K562 (cell line): ENCODE results near the gene VASH1. TPM values are rescaled to one million over a fixed set of nuclear protein-coding genes. Genes with fewer than 3 reads are reported as not detected.

ENCODE experiments used
- ETV1 ChIP-seq: fragments of 450-650 bp; conservative IDR thresholded peaks from 2 replicates; pipeline ENCODE4 v1.6.1; 2016; ENCODE audit warnings: missing genetic modification characterization, control low read depth, low read depth, missing compliant biosample characterization
- HDAC1 ChIP-seq, 2 experiments: fragments of 450-650 bp; IDR thresholded peaks; 2 replicates each; pipeline ENCODE4 v1.6.1; 2016 to 2017; ENCODE audit warnings: inconsistent platforms in 1 of 2, mild to moderate bottlenecking in 1 of 2, moderate library complexity in 1 of 2
- MAFG ChIP-seq: fragments of 450-650 bp; conservative IDR thresholded peaks from 2 replicates; pipeline ENCODE4 v1.6.1; 2016; ENCODE audit warnings: missing genetic modification characterization, missing compliant biosample characterization
- NCOA6 ChIP-seq: fragments of 450-650 bp; IDR thresholded peaks from 2 replicates; pipeline ENCODE4 v1.6.1; 2017; ENCODE audit warnings: mild to moderate bottlenecking
- NFIC ChIP-seq: fragments of 450-650 bp; IDR thresholded peaks from 2 replicates; pipeline ENCODE4 v1.6.1; 2017; ENCODE audit warnings: mild to moderate bottlenecking, inconsistent platforms
- NFXL1 ChIP-seq: fragments of 450-650 bp; formaldehyde crosslinking; IDR thresholded peaks from 2 replicates; pipeline ENCODE4 v1.4.0; 2021; ENCODE audit warnings: mild to moderate bottlenecking
- OTX1 ChIP-seq: fragments of 450-650 bp; formaldehyde crosslinking; IDR thresholded peaks from 2 replicates; pipeline ENCODE4 v1.4.0; 2022; ENCODE audit warnings: mild to moderate bottlenecking
- RFX1 ChIP-seq: fragments of 450-650 bp; IDR thresholded peaks from 2 replicates; pipeline ENCODE4 v1.6.1; 2016; ENCODE audit warnings: mild to moderate bottlenecking, moderate library complexity
- SOX6 ChIP-seq: fragments of 450-650 bp; IDR thresholded peaks from 2 replicates; pipeline ENCODE4 v1.6.1; 2014; ENCODE audit warnings: mild to moderate bottlenecking
- SPI1 ChIP-seq: IDR thresholded peaks from 2 replicates; pipeline ENCODE4 v1.6.1; 2011; ENCODE audit warnings: low read depth, low read length, control low read depth, borderline replicate concordance
- SREBF2 ChIP-seq: sonication (generic); formaldehyde crosslinking; IDR thresholded peaks from 2 replicates; pipeline ENCODE4 v1.4.0; 2020; ENCODE audit warnings: mild to moderate bottlenecking, missing genetic modification reagents
- WHSC1 ChIP-seq: IDR thresholded peaks from one replicate; pipeline ENCODE4 v1.6.1; 2012; ENCODE audit warnings: low read length, control low read depth, inconsistent platforms
- XRCC4 ChIP-seq: IDR thresholded peaks from one replicate; pipeline ENCODE4 v1.6.1; 2011; ENCODE audit not compliant: insufficient read depth, insufficient read length; ENCODE audit errors: extremely low read depth
- ZNF324 ChIP-seq: fragments of 250-450 bp; sonication (Bioruptor Pico); IDR thresholded peaks from 2 replicates; pipeline ENCODE4 v1.4.0; 2020; ENCODE audit warnings: mild to moderate bottlenecking
- ZNF507 ChIP-seq: conservative IDR thresholded peaks from 2 replicates; pipeline ENCODE4 v1.6.1; 2017; ENCODE audit warnings: missing genetic modification characterization, missing compliant biosample characterization
- polyA plus RNA-seq, 8 experiments: library from polyadenylated mRNA; depleted of rRNA in 4 of 8; stranded (reverse) in 5 of 8; unstranded in 3 of 8; fragments of >200 nt; fragmentation: Nextera tagmentation in 2 of 8; fragmentation: Illumina TruSeq in 1 of 8; extraction: Ambion mirVana in 2 of 8; extraction: Trizol in 1 of 8; gene quantifications; 2 replicates each; pipeline versions ENCODE4 v1.2.1 to v1.2.3, GENCODE V29; 2011 to 2014; ENCODE audit warnings: inconsistent platforms in 1 of 8, missing spikeins in 1 of 8
- total RNA-seq, 7 experiments: library from RNA; depleted of rRNA in 6 of 7; stranded (reverse); fragments of >200 nt in 6 of 7; fragmentation: Illumina TruSeq in 2 of 7; extraction: Trizol in 2 of 7; gene quantifications; 2 replicates each; pipeline versions ENCODE4 v1.2.1 to v1.2.3, GENCODE V29; 2011 to 2021; ENCODE audit warnings: low replicate concordance in 1 of 7
- TF ChIP-seq, protein P1 (sequence below): fragments of 250-450 bp; sonication (Bioruptor Pico); IDR thresholded peaks from 2 replicates; pipeline ENCODE4 v1.8.0; 2022; ENCODE audit warnings: moderate library complexity, mild to moderate bottlenecking, inconsistent platforms
- TF ChIP-seq, protein P2 (sequence below): fragments of 450-650 bp; IDR thresholded peaks from 2 replicates; pipeline ENCODE4 v1.6.1; 2014; ENCODE audit warnings: low read depth, mild to moderate bottlenecking, moderate library complexity, borderline replicate concordance
- TF ChIP-seq, protein P3 (sequence below), 2 experiments: fragments of 450-650 bp; IDR thresholded peaks; 2 replicates each; pipeline ENCODE4 v1.6.1; 2018; ENCODE audit warnings: mild to moderate bottlenecking in 2 of 2, low read depth in 1 of 2; ENCODE audit not compliant: partially characterized antibody in 2 of 2
- TF ChIP-seq, protein P4 (sequence below), 2 experiments: fragments of 450-650 bp in 1 of 2; sonication (generic) in 1 of 2; formaldehyde crosslinking; conservative IDR thresholded peaks; 2 replicates each; pipeline versions ENCODE4 v1.4.0 to v1.8.1; 2020 to 2022; ENCODE audit warnings: mild to moderate bottlenecking in 1 of 2, missing genetic modification reagents in 1 of 2
- TF ChIP-seq, protein P5 (sequence below): fragments of 200-800 bp; sonication (Bioruptor generic); IDR thresholded peaks from 2 replicates; pipeline ENCODE4 v1.6.1; 2017; ENCODE audit warnings: missing genetic modification characterization, missing compliant biosample characterization

Gene VASH1
- total and polyA plus RNA-seq, 9 of the 15 experiments (the other 6 are each of a cell fraction or from before 2014, with no cell fraction given), result 0.01 to 0.43 (median 0.13) TPM; not detected in 1

DNA sequence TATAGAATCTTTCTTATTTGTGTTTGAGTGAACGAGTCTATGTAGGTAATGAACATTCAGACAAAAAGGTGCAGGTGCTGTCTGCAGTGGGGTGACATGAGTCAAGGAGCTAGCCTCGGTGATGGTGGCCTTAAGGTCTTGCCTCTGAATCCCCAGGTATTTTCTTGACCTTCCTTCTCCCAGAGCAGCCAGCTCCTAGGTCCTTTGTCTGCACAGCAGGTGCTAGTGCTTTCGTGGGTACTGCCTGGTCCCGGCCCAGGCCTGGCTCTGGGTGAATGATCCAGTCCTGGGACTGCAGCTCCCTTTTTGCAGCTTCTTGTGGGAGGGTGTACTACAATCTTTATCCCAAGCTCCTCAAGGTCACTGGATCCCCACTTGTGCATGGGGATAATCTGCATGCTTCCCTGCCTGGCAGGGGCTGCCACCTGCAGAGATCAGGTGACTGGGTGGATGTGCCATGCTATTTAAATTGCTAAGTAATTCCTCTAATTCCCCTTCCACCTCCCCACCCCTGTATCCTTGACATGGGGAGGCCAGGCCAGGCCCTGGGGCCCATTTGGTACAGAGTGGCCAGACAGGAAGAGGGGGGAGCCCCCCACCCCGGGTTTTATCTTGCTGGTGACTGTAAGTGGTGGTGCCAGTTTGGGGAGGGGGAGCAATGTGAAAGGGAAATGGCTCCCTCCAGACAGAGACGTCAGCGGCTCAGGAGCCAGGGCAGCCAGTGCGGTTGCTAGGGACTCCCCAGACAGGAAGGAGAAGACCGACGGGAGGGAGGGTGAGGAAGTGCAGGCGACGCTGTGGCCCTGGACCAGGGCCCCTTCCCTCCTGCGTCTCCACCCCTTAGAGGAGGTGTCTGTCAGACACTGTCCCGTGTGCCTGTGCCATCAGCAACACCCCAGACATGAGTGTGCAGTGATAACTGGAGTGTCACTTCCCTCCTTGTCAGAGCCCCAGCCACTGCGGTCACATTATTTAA, 6.7 kb downstream of the VASH1 start (continued):
- no peak for TF ChIP-seq ZNF507 (tag)
- peak; percentile 69 for TF ChIP-seq RFX1
- no peak for TF ChIP-seq SREBF2 (CRISPR knock-in tag)
- TF ChIP-seq XRCC4, result no peak
- no peak for TF ChIP-seq HDAC1 (IDR thresholded peaks at IDR 0.05)
- TF ChIP-seq NFIC, result 0 out of 2 replicates have a peak, but pooled peaks have one; percentile 6
- TF ChIP-seq, protein P1, sequence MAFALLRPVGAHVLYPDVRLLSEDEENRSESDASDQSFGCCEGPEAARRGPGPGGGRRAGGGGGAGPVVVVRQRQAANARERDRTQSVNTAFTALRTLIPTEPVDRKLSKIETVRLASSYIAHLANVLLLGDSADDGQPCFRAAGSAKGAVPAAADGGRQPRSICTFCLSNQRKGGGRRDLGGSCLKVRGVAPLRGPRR, result no peak
- no peak for TF ChIP-seq NCOA6
- TF ChIP-seq NFXL1 (CRISPR knock-in tag), result no peak
- peak; percentile 71 for TF ChIP-seq SPI1
- TF ChIP-seq, protein P2, sequence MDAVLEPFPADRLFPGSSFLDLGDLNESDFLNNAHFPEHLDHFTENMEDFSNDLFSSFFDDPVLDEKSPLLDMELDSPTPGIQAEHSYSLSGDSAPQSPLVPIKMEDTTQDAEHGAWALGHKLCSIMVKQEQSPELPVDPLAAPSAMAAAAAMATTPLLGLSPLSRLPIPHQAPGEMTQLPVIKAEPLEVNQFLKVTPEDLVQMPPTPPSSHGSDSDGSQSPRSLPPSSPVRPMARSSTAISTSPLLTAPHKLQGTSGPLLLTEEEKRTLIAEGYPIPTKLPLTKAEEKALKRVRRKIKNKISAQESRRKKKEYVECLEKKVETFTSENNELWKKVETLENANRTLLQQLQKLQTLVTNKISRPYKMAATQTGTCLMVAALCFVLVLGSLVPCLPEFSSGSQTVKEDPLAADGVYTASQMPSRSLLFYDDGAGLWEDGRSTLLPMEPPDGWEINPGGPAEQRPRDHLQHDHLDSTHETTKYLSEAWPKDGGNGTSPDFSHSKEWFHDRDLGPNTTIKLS, result no peak
- TF ChIP-seq, protein P3, sequence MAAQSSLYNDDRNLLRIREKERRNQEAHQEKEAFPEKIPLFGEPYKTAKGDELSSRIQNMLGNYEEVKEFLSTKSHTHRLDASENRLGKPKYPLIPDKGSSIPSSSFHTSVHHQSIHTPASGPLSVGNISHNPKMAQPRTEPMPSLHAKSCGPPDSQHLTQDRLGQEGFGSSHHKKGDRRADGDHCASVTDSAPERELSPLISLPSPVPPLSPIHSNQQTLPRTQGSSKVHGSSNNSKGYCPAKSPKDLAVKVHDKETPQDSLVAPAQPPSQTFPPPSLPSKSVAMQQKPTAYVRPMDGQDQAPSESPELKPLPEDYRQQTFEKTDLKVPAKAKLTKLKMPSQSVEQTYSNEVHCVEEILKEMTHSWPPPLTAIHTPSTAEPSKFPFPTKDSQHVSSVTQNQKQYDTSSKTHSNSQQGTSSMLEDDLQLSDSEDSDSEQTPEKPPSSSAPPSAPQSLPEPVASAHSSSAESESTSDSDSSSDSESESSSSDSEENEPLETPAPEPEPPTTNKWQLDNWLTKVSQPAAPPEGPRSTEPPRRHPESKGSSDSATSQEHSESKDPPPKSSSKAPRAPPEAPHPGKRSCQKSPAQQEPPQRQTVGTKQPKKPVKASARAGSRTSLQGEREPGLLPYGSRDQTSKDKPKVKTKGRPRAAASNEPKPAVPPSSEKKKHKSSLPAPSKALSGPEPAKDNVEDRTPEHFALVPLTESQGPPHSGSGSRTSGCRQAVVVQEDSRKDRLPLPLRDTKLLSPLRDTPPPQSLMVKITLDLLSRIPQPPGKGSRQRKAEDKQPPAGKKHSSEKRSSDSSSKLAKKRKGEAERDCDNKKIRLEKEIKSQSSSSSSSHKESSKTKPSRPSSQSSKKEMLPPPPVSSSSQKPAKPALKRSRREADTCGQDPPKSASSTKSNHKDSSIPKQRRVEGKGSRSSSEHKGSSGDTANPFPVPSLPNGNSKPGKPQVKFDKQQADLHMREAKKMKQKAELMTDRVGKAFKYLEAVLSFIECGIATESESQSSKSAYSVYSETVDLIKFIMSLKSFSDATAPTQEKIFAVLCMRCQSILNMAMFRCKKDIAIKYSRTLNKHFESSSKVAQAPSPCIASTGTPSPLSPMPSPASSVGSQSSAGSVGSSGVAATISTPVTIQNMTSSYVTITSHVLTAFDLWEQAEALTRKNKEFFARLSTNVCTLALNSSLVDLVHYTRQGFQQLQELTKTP (IDR thresholded peaks at IDR 0.05; ENCODE audit: low read depth in 1 of 2, partially characterized antibody in 2 of 2), result no peak
- peak; percentile 49; the same call in 1 of the 2 replicates for TF ChIP-seq ETV1
- TF ChIP-seq, protein P4, sequence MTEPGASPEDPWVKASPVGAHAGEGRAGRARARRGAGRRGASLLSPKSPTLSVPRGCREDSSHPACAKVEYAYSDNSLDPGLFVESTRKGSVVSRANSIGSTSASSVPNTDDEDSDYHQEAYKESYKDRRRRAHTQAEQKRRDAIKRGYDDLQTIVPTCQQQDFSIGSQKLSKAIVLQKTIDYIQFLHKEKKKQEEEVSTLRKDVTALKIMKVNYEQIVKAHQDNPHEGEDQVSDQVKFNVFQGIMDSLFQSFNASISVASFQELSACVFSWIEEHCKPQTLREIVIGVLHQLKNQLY (CRISPR knock-in tag; conservative IDR thresholded peaks at IDR 0.05), result no peak
- TF ChIP-seq, protein P5, sequence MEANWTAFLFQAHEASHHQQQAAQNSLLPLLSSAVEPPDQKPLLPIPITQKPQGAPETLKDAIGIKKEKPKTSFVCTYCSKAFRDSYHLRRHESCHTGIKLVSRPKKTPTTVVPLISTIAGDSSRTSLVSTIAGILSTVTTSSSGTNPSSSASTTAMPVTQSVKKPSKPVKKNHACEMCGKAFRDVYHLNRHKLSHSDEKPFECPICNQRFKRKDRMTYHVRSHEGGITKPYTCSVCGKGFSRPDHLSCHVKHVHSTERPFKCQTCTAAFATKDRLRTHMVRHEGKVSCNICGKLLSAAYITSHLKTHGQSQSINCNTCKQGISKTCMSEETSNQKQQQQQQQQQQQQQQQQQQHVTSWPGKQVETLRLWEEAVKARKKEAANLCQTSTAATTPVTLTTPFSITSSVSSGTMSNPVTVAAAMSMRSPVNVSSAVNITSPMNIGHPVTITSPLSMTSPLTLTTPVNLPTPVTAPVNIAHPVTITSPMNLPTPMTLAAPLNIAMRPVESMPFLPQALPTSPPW (CRISPR knock-in tag), result peak; percentile 59
- no peak for TF ChIP-seq WHSC1
- TF ChIP-seq OTX1 (CRISPR knock-in tag), result no peak
- TF ChIP-seq SOX6, result 0 out of 2 replicates have a peak, but pooled peaks have one; percentile 18
- TF ChIP-seq ZNF324, result no peak
- TF ChIP-seq MAFG (tag), result no peak
